Erythroblast (primary cell): ENCODE results near the gene ABLIM2.

ENCODE experiments used
- DNase-seq, 2 experiments: peaks; one replicate each; lab custom pipeline; 2025; lab: John Stamatoyannopoulos, UW
- GATA1 ChIP-seq: IDR thresholded peaks from 2 replicates; pipeline ENCODE4 v1.6.1; 2011; ENCODE audit warnings: low read depth, mild to moderate bottlenecking, control low read depth, low read length, moderate library complexity
- POLR2A ChIP-seq: IDR thresholded peaks from 2 replicates; pipeline ENCODE4 v1.6.1; 2011; ENCODE audit warnings: mild to moderate bottlenecking, low read length

ABLIM2 gene

DNA sequence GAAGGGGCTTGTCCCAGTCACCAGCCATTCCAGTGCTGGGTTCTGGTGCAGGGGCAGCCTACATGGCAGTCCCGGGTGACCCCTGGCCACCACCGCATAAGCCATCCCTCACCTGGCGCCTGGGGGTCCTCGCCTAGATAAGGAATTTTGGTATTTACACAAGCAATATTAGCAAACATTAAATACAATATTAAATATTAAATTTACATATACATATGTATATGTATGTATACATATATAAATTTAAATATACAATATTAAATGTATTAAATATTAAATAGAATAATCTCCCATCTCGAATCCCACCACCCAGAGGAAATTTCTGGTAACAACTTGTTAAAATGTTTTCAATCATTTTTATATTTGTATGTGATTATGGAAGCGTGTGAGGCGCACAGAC is 114.4 kb downstream of the ABLIM2 start:
- DNase-seq = no peak
- TF ChIP-seq GATA1 (no peak), POLR2A (no peak)

DNA sequence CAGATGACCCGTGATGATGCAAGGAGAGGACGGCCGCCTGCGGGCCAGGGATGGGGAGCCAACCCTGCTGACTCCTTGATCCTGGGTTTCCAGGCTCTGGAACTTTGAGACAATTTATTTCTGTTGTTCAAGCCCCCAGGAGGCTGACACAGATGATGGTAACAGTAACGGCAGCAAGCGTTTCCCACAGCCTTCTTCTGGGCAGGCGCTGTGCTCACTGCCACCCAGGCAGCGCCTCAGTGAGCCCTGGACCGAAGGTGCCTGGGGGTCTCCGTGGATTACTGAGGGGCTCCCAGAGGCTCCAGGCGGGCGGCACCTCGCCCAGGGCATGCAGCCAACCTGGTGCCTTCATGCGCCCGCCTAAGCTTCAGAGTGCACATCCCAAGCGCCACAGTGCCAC is 115.0 kb downstream of the ABLIM2 start:
- TF ChIP-seq POLR2A = no peak
- no peak for TF ChIP-seq GATA1
- DNase-seq = no peak

DNA sequence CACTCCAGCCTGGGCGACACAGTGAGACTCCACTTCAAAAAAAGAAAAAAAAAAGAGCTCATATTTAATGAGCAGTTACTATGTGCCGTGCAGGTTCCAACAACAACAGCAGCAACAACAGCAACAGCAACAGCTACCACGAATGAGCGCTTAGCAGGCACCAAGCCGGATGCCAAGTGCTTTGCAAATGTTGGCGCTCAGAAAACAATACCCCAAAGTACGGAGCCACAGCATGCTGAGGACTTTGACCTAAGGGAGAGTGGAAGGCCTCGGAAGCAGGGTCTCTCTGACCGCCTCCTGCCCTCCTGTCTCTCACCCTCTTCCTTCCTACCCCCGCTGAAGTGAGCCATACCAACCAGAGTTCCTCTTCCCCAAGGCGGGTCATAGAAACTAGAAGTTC is 116.7 kb downstream of the ABLIM2 start:
- TF ChIP-seq GATA1 = no peak
- TF ChIP-seq POLR2A = no peak
- DNase-seq = no peak

DNA sequence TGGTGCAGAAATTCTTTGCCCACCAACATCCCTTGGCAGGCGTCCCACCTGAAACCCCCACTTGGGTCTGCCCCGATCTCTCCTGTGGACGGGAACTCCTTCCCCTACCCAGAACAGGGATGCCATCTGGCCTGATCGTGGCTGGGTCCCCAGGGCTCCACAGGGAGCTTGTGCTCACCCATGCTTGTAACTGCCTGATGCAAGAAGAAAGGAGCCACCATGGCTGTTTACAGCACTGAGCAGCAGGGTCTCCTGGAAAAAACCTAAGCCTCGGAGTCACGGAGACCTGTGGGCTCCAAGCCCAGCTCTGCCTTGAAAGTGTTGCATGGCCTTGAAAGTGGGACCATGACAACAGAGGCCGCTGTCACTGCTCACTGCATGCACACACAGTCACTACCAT is 117.4 kb downstream of the ABLIM2 start:
- no peak for DNase-seq
- TF ChIP-seq POLR2A = no peak
- no peak for TF ChIP-seq GATA1

DNA sequence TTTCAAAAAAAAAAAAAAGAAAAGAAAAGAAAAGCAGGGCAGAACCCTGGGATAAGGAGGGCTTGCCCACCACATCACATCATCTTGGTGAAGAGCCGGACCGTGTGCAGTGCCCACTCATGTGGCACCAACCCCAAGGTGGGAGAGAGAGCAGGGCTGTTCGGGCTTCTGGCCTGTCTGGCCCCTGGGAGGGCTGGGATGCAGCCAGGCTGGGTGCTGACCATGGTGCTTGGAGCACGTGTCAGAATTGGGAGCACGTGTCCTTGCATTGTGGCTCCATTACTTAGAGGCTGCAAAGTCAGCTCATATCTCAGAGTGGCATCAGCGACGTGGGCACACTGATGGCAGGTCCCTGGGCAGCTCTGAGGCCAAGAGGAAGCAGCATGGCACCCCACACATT is 118.0 kb downstream of the ABLIM2 start:
- DNase-seq = no peak
- no peak for TF ChIP-seq GATA1
- no peak for TF ChIP-seq POLR2A

DNA sequence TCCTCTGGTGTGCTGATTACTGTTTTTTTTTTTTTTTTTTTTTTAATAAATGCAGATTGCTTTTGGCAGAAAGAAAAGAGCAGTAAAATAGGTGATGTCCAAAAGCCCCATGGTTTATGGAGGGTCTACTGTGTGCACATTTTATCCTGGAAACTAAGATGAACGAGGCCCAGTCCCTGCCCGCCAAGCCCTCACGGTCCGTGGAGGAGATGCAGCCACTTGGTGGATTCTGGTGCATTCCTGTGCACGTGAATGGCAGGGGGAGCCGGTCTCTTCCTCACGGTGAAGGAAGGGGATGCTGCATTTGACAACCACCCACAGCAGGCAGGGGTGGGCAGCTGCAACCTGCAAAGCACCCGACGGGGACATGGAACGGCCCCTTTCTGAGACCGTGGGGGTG is 118.8 kb downstream of the ABLIM2 start:
- no peak for TF ChIP-seq GATA1
- TF ChIP-seq POLR2A = no peak
- no peak for DNase-seq

DNA sequence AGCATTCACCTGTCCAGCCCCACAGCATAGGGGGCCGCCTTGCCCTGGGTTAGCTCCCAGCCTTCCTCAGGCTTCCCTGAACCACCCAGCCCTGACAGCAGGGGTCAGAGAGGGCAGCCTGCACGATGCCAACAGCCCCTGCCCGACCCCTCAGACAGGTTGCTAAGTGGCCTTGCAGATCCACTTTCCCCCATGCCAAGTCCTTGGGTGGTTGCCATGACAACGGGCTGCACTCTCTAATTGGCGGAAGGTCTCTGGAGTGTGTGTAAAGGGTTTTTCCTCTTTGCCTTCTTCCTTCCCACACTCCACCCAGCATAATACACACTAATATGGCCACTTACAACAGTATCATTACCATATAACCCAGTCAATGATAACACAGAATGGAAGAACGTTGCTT is 119.3 kb downstream of the ABLIM2 start:
- TF ChIP-seq GATA1 = no peak
- no peak for TF ChIP-seq POLR2A
- no peak for DNase-seq

DNA sequence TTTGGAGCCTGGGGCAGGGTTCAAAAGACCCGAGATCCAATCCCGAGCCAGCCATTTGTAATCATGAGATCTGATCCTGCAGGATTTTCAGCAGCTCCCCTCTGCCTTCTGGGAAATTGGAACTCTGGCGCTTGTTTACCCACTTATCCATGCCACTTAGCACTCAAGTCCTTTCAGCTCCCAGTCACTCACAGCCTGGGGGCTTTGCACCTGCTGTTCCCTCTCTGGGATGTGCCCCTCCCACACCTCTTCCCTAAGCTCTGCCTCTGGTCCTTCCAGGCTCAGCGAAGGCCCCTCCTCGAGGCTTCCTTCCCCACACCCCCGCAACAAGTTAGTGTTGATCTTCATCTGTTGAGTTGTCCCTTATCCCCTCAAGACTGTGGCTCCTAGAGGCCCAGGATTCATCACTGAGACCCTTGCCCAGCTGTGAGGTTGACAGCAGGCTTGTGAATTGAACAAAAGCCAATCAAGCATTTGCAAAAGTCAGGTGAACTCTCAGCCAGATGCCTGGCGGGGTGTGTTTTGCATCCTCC is 119.8 kb downstream of the ABLIM2 start:
- DNase-seq = no peak

DNA sequence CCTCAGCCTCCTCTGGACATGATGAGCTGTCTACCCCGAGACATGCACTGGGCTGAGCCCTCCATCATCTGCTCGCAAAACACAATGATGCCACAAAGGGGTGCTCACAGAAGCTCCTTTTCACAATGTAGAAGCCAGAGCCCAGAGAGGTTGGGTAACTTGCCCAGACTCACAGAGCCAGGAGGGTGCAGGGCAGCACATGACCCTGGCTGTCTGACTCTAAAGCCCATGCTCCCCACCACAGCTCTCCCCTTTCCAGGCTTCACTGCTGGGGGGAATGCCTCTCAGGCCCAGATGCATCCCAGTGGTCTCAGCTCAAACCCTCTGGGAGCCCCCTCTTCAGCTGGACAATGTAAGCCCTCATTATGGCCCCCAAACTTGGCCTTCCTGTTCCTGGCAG is 120.5 kb downstream of the ABLIM2 start:
- TF ChIP-seq GATA1 (no peak), POLR2A (no peak)
- no peak for DNase-seq

More for the DNA sequence above, 119.8 kb downstream of the ABLIM2 start:
- TF ChIP-seq GATA1 (no peak), POLR2A (no peak)

DNA sequence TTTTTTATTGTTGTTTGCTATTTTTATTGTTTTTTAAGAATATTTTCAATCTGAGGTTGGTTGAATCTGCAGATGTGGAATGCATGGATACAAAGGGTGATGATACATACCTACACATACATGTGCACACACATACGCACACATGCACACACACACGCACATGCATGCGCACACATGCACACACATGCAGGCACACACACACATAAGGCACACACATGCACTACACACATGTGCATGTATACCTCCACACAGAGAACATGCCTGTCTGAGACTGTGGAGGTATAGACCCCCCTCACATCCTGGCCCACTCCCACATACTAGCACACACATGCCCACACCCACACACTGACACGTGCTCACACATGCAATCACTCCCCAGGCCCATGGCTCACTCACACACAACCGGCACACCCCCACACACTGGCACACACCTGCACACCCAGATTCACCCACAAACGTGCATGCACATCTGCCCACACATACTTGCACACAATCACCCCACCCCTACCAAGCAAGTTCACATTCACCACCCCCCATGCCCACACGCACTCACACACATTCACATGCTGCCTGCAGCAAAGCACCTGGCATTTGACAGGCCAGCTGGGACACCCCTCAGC is 121.4 kb downstream of the ABLIM2 start:
- DNase-seq = no peak
- TF ChIP-seq POLR2A = no peak
- TF ChIP-seq GATA1 = no peak

DNA sequence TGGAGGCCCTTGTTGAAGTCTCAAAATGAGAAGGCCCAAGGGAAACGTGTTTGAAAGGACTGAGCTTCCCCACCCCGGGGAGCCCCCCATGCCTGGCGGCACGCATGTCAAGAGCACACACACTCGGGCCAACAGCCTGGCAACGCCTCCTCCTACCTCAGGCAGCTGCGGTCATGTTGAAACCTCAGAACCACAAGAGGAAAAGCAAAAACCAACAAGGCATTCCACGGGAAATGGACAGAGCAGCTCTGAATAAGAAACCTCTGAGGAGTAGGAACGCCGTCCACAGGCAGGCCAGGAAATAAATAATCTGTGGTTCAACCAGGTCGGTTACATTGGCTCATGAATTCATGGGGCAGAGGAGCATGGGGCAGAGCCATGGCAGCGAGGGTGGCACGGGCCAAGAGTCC is 123.2 kb downstream of the ABLIM2 start:
- DNase-seq = no peak
- TF ChIP-seq GATA1 (no peak), POLR2A (no peak)

DNA sequence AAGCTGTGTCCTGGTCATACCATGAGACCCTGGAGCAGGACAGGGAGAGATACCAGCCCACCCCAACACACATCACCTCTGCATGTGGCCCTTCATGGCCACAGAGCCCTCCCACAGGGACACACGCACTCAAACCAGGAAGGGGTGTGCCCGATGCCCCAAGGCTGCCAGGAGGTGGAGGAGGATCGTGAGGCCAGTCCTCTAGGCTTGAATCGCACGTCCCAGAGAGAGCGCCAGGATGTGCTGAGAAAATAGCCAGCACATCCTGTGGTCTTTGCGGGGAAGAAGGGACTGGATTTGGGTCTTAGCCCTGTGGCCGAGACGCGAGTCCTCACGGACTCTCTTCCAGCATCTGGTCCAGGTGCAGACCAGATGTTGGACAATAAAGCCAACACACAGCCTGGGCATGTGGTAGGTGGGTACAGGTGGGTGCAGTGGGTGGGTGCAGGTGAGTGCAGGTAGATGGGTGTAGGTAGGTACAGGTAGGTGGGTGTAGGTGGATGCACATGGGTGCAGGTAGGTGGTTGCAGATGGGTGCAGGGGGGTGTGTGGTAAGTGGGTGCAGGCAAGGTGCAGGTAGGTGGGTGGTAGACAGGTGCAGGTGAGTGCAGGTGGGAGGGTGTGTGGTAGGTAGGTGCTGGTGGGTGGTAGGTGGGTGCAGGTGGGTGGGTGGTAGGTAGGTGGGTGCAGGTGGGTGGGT is 124.6 kb downstream of the ABLIM2 start:
- no peak for TF ChIP-seq GATA1
- no peak for TF ChIP-seq POLR2A
- no peak for DNase-seq

DNA sequence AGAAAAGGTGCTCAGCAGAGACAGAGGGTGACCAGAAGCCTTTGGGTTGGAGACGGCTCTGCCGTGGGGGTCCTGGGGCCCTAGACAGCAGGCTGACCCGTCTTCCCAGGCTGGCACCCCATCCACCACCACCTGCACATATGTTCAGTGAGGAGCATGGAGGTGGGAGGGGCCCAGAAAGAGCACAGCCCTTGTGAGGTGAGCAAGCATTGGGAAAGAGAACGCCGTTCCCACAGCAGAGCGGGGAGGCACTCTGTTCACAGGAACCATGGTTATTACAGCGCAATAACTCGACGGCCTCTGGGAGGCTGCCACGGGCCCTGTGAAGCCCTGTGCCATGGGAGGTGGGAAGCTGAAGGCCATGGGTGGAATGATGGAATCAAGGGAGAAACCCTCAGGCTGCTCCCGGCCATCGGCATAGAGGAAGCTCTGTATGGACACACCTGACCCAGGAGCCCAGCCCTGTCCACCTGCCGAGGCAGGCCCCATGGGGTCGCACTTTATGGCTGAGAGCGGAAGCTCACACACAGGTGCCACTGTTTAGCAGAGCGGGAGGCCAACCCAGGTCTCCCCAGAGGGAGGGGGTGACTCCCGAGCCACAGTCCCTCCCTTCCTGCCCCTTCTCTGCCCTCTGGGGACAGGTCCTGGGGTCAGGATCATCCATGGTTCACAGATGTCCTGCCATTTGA is 125.4 kb downstream of the ABLIM2 start:
- TF ChIP-seq GATA1 (no peak), POLR2A (no peak)
- DNase-seq = no peak

DNA sequence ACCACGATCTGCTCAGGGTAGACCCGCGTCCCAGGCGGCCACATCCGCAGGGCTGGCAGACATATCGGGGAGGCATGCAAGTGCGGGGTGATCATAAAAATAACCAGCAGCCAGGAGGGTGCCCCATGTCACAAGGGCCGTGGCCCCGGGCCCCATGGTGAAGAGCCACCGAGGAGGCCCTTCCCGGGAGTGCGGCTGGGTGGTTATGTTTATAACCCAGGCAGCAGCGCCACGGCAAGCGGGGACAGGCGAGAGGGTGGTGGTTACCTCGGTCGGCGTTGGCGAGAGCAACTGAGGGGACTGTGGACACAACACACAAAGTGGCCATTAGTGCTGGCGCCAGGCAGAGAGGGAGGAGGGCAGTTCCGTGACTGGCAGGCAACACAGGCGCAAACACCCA is 126.2 kb downstream of the ABLIM2 start:
- TF ChIP-seq POLR2A = no peak
- TF ChIP-seq GATA1 = no peak

More for the DNA sequence above, 126.2 kb downstream of the ABLIM2 start:
- no peak for DNase-seq
